ENCODE measurements around the gene MOB3B.

MOB3B gene

GRCh38 chr9:27541740-27542139 is 12.1 kb upstream of the MOB3B start:
- DNase-seq (ENCODE audit: low read depth in 2 of 2) = no peak

DNA sequence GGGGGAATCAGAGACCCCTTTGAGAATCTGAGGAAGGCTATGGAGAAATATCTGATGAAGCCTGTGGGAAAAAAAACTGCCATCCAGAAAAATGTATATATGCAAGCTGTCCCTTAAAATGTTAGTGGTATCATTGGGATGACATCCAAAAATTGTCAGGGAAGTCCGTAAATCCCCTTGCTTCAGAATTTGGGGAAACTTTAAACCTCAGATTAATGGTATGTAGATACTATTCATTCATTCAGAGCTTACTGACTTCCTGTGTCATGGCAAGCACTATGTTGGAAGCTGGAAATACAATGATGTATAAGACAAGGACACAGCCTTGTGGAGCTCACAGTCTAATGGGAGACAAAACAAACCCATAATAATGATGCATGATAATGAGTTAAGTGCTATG is 10.9 kb upstream of the MOB3B start:
- DNase-seq (ENCODE audit: low read depth in 2 of 2) = no peak

DNA sequence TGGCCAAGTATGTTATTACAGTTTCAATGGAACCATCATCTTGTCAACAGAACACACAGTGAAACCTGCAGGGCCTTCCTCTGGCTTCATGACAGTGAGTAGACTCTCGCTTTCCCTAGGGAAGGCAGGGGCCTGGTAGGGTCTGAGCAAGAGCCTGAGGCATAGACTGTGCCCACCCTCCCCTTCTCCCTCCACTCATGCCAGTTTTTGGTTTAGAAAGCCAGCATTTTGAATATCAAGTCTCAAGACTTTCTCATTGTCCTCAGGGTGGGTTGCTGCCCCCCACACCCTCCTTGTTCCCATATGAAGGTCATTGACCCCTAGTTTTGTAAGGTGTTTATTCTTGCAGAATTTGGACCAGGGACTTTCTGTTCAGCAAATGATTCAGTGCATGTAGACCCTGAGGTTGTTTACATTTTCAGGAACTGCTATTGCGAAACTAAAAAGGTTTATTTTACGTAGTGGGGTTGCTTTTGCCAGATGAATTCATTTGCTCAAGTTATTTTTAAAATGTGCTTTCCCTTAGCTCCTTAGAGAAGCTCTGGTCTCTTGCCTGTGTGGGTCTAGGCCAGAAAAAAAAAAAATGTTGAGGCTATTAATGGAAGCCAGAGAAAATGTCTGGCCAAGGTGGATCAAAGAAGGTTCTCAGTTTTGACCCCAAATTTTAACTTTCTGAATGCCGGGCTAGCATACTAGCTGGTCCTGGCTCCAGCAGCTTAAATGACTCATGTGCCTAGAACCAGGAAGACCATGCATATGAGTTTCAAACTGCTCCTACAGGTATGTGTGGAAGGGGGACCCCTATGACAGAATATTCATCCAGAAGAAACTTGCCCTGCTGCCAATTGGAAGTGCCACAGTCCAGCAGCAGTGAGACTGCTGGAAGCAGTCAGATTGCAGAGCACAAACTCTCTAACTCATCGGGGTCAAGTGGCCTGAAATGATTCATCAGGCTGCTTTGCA is 10.1 kb upstream of the MOB3B start:
- DNase-seq (ENCODE audit: low read depth in 2 of 2) = no peak

DNA sequence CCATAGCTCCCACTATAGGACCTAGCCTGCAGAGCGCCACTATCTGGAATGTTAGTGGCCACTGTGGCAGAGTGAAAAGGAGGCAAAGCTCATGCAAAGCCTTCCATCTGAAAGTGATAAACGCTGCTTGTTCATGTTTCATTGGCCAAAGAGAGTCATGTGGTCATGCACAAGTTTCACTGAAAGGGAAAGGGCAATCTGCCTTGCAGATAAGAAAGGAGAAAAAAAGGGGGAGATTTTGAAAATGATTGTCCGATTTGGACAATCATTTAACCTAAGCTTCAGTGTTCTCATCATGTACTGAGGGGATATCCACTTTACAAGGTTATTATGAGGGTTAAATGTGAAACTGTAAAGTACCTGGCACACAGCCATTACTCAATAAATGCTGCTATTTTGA is 9.0 kb upstream of the MOB3B start:
- DNase-seq (ENCODE audit: low read depth in 2 of 2) = no peak

DNA sequence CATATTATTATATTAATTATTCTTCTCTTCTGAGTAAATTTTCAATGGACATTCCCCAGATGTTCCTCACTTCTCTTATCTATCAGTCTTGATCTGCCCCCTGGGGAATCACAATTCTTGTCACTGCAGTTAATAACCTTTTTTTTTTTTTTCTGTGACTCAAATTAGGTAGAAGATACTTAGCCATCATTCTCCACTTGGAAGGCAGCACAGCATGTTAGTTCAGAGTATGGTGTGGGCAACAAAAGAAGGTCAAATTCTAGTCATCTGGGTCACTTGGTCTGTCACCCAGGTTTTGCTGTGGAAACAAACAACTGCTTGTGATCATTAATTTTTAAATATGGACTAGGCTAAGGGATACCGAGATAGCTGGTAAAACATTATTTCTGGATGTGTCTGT is 8.1 kb upstream of the MOB3B start:
- no peak for DNase-seq (ENCODE audit: low read depth in 2 of 2)

DNA sequence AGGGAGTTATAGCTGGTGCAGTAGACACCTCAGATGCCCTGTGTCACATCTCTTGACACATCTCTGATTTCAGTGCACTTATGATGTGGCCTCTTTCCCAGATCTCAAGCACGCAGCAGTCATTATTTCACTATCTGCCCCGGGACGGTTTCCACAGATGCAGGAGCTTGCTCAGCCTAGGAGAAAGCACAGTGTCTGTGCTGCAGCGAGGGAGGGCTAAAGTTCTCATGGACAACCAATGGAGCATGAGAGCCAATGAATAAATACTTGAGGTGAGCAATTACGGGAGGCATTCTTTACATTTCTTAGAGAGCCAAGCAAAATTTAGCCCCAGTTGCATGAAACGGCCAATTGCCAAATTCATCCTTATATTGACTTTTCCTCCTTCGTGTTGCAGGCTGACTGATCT is 7.4 kb upstream of the MOB3B start:
- no peak for DNase-seq (ENCODE audit: low read depth in 2 of 2)

DNA sequence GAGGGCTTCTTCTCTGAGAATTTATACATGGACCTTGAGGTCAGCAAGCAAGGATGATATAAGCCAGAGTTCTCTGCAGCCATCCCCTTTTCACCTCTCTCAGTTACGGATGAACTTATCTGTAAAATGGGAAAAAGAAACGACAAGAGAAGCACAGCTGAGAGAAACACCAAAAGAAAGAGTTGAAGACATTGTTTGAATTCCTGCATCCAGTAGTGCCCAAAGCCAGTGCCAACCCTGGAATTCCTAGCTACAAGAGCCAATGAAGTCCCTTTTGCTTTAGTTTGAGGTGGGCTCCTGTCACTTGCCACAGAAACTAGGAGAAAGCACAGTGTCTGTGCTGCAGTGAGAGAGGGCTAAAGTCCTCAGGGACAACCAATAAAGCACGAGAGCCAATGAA is 6.6 kb upstream of the MOB3B start:
- DNase-seq (ENCODE audit: low read depth in 2 of 2) = no peak

- no peak for DNase-seq (ENCODE audit: low read depth in 2 of 2)
Observed at GRCh38 chr9:27535701-27536118, 6.1 kb upstream of the MOB3B start.

GRCh38 chr9:27534658-27535209 is 5.1 kb upstream of the MOB3B start:
- DNase-seq (ENCODE audit: low read depth in 2 of 2) = no peak

DNA sequence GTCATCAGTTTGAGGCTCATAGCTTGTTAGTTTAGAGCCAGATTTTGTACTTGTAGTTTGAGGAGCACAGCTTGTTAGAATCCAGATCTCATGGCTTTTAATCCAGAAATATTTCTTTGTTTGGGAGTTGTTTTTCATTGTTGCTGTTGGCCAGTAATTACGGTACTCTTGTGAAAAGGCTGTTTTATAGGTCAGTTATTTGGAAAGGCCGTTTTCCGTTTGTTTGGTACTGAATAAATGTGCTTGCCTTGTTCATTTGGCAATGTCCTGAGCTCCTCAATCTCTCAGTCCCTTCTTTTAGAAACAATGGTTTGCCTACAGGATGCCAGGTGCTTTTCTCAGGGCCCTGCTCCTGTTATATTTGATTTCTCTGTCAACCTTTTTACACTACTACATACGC is 4.5 kb upstream of the MOB3B start:
- no peak for DNase-seq (ENCODE audit: low read depth in 2 of 2)

GRCh38 chr9:27533311-27533710 is 3.7 kb upstream of the MOB3B start:
- DNase-seq (ENCODE audit: low read depth in 2 of 2) = no peak

DNA sequence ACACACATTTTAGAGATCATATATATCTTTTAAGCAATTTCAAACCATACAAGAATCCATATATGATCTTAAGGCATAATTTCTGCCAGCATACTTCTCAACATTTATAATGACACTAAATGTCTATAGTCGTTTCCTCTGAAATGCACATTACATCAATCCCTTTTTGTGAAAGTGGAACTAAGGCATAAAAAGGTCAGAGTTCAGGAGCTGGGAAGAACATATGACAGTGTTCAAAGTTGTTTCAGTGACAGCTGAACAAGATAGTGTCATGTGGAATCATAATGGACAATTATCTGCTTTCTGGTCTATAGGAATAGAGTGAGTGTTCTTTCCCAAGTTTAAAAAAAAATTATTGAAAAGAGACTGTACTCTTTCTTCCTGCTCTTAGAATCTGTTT is 2.4 kb upstream of the MOB3B start:
- no peak for DNase-seq (ENCODE audit: low read depth in 2 of 2)

GRCh38 chr9:27530915-27531755 is 1.5 kb upstream of the MOB3B start:
- no peak for DNase-seq (ENCODE audit: low read depth in 2 of 2)

GRCh38 chr9:27528886-27529315 is 713 bp downstream of the MOB3B start:
- DNase-seq (ENCODE audit: low read depth in 2 of 2) = peak; percentile 7 to 26

DNA sequence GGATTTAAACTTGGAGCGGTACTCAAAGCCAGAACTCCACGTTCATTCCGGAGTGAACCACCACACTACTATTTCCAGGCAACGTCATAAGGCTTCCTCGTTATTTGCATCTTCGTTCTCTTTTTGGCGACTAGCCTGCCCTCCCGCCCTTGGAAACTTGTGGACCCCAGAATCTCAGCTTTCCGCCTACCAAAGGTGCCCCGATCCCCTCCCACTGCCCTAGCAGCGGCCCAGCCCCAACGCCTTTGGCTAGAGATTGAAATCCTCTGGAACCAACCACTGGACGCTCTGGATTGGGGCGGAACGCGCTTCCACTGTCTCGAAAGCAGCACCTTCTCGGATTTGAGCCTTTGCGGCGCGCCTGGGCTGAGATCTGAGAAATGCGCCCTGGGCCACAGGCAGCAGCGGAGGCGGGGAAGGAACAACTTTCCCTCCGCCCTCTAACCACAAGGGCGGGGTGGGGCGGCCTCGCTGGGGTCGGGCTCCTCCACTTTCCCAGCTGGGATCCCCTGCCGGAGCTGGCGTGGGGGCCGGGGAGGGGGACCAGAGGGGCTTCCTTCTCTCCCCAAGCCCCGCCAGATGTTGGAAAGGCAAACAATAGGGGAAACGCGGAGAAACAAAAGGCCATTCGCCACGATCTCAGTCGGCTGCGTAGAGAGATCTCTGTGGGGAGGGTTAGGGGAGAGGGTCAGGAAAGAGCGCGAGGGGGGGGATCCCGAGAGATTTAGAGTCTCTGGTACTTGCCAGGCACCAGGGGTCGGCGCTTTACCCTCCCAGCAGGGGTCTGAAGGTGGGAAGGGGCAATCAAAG is 1.3 kb downstream of the MOB3B start:
- DNase-seq (ENCODE audit: low read depth in 2 of 2) = peak; percentile 15 to 45

DNA sequence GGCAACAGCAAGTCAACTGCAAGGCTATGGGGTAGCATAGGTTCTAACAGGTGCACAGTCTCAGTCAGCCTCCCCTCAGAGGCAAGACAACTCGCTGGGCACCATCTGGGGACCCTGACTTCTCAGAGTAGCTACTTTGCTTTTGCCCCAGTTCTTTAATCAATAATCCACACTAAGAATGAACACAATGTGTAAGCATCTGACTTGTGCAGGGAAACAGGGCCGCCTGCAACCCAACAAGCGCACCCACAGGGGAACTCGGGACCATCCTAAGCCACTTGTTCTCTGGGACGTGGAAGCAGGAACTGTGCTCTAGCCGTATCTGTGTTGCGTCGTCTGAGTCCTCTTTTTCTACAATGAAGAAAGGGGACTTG is 1.9 kb downstream of the MOB3B start:
- DNase-seq (ENCODE audit: low read depth in 2 of 2) = no peak

- no peak for DNase-seq (ENCODE audit: low read depth in 2 of 2)
Observed at GRCh38 chr9:27524236-27524635, 5.4 kb downstream of the MOB3B start, which contains the start of gene IFNK. TSS of gene IFNK (plus strand) at chr9:27524290. CDS start at chr9:27524337, 47 bp downstream.

- DNase-seq (ENCODE audit: low read depth in 2 of 2) = no peak
Observed at GRCh38 chr9:27523141-27523540, 6.5 kb downstream of the MOB3B start.

GRCh38 chr9:27520986-27521385 is 8.6 kb downstream of the MOB3B start:
- no peak for DNase-seq (ENCODE audit: low read depth in 2 of 2)

GRCh38 chr9:27519466-27520465 is 9.8 kb downstream of the MOB3B start:
- DNase-seq (ENCODE audit: low read depth in 2 of 2) = no peak

Measured in stimulated activated CD4-positive, alpha-beta T cell treated with anti-CD3 and anti-CD28 coated beads, Interleukin-12 subunit alpha, Interleukin-12 subunit beta, amount 100 ng/mL, for 24 hours (primary cell).